Measurements from ENCODE around the gene C12orf60.

The C12orf60 gene

GRCh38 chr12:14777271-14777670 lies 26.2 kb upstream of the C12orf60 start:
- no peak for DNase-seq

GRCh38 chr12:14779834-14780233 lies 23.6 kb upstream of the C12orf60 start:
- DNase-seq = no peak

- no peak for DNase-seq
Observed at GRCh38 chr12:14780859-14781258, 22.6 kb upstream of the C12orf60 start.

GRCh38 chr12:14781563-14781962 lies 21.9 kb upstream of the C12orf60 start:
- no peak for DNase-seq

- DNase-seq = no peak
Observed at GRCh38 chr12:14782756-14783155, 20.7 kb upstream of the C12orf60 start.

GRCh38 chr12:14784471-14784870 lies 19.0 kb upstream of the C12orf60 start:
- DNase-seq = no peak

GRCh38 chr12:14785568-14785967 lies 17.9 kb upstream of the C12orf60 start:
- DNase-seq = no peak

GRCh38 chr12:14795028-14795448 lies 8.4 kb upstream of the C12orf60 start:
- DNase-seq = no peak

- no peak for DNase-seq
Observed at GRCh38 chr12:14802247-14802646, 1.2 kb upstream of the C12orf60 start.

- DNase-seq = no peak
Observed at GRCh38 chr12:14802721-14803010, 804 bp upstream of the C12orf60 start.

- no peak for DNase-seq
Observed at GRCh38 chr12:14803830-14804160, 325 bp downstream of the C12orf60 start.

- no peak for DNase-seq
Observed at GRCh38 chr12:14810167-14810952, 6.9 kb downstream of the C12orf60 start.

- DNase-seq = no peak
Observed at GRCh38 chr12:14810953-14811483, 7.5 kb downstream of the C12orf60 start.

GRCh38 chr12:14811486-14811885 lies 8.0 kb downstream of the C12orf60 start:
- no peak for DNase-seq

GRCh38 chr12:14814014-14814413 lies 10.5 kb downstream of the C12orf60 start, which contains the start of gene SMCO3:
Gene SMCO3 (minus strand): TSS chr12:14814182. CDS start chr12:14806680, 7,502 bp downstream.
- no peak for DNase-seq

- no peak for DNase-seq
Observed at GRCh38 chr12:14824012-14824634, 20.7 kb downstream of the C12orf60 start.

GRCh38 chr12:14825256-14825655 lies 21.8 kb downstream of the C12orf60 start:
- DNase-seq = no peak

- no peak for DNase-seq
Observed at GRCh38 chr12:14826491-14826890, 23.0 kb downstream of the C12orf60 start.

- DNase-seq = no peak
Observed at GRCh38 chr12:14827043-14827442, 23.6 kb downstream of the C12orf60 start.

- no peak for DNase-seq
Observed at GRCh38 chr12:14828892-14829291, 25.4 kb downstream of the C12orf60 start.

- no peak for DNase-seq
Observed at GRCh38 chr12:14833336-14833735, 29.9 kb downstream of the C12orf60 start.

- no peak for DNase-seq
Observed at GRCh38 chr12:14833952-14834351, 30.5 kb downstream of the C12orf60 start.

GRCh38 chr12:14834509-14834908 lies 31.0 kb downstream of the C12orf60 start:
- DNase-seq = no peak

Data from cerebellar nuclear complex (tissue), 1 donor.